Activated naive CD4-positive, alpha-beta T cell (primary cell): ENCODE data around the gene SYT9.

Source experiments
- DNase-seq, 4 experiments: peaks; one replicate each; lab custom pipeline; 2025; lab: John Stamatoyannopoulos, UW

SYT9 gene

GRCh38 chr11:7347611-7348431 lies 96.1 kb downstream of the SYT9 start:
- no peak for DNase-seq

DNA sequence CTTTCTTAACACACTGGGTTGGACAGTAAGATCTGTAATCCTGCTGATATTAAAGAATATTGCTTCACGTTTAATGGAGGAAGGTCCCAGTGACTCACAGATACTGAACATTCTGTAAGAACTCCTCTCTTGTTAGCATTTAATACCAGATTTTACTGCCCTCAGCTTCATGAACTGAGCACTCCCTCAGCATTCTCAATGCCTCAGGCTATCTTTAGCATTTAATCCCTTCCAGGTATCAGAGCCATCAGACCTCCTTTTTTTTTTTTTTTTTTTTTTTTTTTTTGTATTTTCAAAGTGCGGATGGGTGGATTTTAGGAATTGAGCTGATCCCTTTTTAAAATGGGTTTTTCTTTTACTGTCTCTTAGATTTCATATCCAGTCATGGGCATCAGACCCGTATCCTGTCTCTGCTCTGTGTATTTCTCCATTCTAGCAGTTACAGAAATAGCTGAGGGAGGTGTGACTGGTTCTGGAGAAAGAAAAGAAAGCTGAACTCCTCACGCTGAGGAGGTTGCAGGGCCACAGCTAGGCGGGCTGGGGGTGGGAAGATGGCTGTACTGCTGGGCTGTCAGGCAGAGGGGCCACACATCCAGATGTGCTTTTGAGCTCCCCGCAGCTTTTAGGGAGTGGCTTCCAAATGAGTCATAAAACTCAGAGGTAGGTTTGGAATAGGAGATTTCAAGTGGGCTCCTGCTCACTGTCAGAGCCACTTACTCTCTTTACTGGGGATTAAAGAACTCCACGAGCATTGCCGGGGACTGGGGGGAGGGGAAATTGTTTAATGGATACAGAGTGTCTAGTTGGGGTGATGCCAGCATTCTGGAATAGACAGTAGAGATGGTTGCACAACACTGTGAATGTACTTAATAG lies 97.0 kb downstream of the SYT9 start:
- DNase-seq, result no peak

GRCh38 chr11:7351228-7351627 lies 99.5 kb downstream of the SYT9 start:
- no peak for DNase-seq

DNA sequence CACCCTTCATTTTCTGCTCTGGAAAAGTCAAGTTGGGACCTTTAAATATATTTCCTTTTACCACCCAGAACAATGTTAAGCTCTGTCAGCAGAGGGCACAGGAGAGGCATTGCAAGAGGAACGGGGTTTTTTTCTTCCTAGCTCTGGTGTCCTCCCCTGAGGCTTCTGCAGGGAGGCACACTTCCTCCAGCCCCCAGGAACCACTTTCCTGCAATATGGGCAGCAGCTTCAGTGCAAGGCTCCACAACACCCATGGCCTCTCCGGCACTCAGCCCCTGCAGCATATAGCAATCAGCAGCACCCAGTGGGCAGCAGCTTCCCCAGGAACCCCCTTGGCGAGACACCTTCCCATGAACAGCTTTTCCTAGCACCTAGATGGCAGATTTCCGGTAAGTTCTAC lies 101.4 kb downstream of the SYT9 start:
- no peak for DNase-seq

DNA sequence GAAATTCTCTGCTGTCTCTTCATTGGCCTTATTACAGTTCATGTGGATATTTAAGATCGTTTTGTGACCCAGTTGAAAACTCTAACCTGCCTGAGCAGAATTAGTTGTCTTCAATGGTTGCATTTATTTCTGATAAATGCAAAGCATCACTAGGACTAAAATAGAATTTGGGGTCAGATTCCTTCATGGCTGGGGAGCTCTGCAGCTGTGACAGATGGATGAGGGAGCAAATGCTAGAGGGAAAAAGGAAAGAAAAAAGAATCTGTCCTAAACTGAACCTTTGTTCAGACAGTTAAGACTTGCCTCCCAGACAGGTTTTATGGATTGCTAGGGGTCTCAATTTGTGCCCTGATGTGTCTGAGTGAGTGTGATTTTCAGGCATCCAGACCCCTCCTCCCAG lies 113.0 kb downstream of the SYT9 start:
- no peak for DNase-seq

- DNase-seq, result no peak
Measured at GRCh38 chr11:7367803-7368202, 116.1 kb downstream of the SYT9 start.

DNA sequence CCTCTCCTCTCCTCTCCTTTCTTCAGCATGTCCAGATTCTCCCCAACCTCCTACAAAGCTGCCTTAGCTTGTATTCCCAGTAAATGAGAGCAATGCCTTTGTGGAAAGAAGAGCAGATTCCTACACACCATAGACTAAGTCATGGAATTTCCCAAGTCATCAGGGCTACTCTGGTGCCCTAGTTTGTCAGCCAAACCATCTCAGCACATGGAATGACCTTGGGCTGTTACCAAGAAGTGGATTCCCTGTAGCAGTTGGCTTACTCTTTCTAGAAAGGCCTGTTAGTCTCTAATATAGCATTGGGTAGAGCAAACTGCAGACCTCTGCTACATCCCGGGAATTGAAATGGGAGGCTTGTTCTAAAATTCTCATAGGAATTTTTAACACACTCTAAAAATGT lies 124.7 kb downstream of the SYT9 start:
- no peak for DNase-seq

GRCh38 chr11:7381937-7382336 lies 130.2 kb downstream of the SYT9 start:
- no peak for DNase-seq

DNA sequence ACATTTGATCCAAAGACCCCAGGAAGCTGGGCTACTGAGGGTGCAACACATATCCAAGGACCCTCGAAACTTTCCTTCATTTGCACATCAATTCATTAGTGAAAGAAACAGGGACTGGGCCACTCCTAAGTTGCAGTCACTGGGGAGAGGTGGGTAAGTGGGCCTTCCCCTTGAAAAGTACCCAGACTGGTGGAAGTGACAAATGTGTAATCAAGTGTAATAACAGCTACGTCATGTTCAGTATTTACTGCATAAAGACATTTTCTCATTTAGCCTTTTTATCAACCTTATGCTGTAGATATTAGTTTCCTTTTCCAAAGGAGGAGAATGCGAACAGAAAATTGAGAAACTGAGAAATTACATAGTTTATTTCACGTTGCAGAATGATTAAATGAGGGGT lies 131.7 kb downstream of the SYT9 start:
- no peak for DNase-seq

DNA sequence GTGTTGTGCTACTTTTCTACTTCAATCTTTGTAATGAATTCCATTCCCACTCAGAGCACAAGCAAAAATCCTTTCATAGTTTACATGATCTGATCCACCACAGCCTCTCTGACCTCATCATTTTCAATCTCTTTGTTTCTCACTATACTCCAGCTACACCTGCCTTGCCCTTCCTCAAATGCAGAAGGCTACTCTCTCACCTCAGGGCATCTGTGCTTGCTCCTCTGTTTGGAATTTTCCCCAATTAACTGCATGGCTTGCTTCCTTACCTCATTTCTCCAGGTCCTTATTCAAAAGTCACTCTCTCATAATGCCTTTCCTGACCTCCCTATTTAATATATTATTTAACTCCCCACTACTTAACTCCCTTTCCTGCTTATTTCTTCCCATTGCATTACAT lies 133.0 kb downstream of the SYT9 start:
- DNase-seq, result no peak

GRCh38 chr11:7385532-7385931 lies 133.8 kb downstream of the SYT9 start:
- no peak for DNase-seq

GRCh38 chr11:7413961-7414915 lies 162.5 kb downstream of the SYT9 start:
- no peak for DNase-seq

DNA sequence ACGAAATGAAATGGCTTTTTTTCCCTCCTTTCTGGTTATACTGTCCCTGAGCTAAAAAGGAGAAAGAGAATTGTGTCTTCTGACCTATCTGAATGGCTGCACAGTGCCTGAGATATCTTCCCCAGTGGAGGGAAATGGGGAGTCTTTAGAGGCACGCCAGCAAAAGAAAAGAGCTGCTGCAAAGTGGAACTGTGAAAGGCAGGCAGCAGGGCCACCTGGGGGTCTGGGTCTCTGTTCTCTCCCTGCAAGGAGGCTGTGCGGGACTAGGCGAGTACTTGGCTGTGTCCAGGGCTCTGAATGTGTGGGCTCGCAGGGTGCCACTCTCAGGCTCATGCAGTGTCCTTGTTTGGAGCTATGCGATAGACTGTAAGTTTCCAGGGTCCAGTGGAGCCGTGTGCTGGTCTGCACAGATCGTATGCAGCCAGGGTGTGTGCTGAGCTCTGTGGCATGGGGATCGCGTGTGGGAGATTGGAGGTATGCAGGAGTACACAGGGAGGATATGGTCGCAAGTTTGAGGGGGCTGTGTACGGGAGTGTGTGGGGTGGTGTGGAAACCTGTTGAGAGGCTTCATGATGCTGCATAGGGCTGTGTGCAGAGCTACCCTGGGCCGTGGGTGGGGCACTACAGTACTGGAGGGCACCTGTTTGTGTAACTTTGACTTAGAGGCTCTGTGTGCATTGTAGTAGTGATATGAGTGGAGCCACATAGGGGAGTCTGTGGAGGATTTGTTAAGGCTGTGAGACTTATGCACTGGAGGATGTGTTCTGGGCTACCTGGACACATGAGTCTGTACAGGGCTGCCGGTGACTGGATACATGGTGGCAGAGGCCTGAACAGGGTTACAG lies 163.5 kb downstream of the SYT9 start:
- DNase-seq, result no peak

DNA sequence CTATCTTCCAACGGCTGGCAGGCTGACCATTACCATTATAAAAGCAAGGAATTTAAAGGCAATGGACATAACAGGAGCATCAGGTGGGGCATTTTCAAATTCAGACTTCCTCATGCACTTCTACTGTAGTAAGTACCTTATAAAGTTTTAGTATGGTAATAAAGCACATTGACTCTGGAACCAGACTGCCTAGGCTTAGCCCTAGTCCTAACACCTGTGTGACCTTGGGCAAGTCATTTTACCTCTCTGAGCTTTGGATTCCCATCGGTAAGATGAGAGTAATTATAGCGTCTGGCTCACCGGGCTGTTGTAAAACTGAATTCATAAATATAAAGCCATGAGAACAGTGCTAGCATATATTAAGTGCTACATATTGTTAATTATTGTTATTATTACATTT lies 164.4 kb downstream of the SYT9 start:
- no peak for DNase-seq

DNA sequence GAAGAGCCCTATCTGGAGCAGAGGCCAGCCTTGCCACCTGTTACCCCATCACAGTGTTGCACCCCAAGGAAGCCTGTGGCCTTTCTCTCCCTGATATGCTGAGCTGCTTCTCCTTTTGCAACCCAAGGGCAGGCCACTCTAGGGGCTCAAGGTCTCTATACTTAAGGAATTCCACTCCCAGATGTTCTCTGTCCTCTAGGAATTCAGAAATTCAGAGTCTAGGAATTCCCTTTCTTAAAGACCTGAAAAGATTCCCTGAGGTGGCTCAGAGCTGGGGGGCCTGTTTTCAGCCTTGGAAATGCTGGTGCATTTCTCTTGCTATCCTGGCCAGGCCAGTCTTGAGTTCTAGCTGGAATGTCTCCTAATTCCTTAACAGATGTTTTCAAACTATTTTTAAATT lies 165.6 kb downstream of the SYT9 start:
- DNase-seq, result no peak

- no peak for DNase-seq
Measured at GRCh38 chr11:7418061-7418460, 166.4 kb downstream of the SYT9 start.

DNA sequence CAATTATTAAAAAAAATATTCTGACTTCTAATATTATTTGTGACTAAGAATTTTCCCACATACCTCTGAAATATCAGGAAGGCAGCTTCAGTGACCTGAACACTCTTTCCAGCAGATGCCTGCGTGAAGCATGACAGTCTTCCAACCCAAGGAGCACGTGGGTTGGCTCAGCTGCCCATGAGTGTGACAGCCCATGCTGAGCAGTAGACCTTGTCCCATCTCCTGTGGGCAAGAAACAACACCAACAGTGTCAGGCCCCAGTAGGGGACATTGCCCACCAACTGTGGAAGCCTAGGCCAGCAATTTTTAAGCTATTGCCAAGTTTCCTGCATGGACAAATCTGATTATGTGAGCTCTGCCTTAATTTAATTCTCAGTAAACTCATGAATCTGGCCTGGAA lies 167.2 kb downstream of the SYT9 start:
- no peak for DNase-seq

GRCh38 chr11:7421136-7421535 lies 169.4 kb downstream of the SYT9 start:
- DNase-seq, result no peak

- DNase-seq, result no peak
Measured at GRCh38 chr11:7422544-7423331, 171.0 kb downstream of the SYT9 start.

GRCh38 chr11:7423946-7424345 lies 172.2 kb downstream of the SYT9 start:
- DNase-seq, result no peak
